HFFc6 (cell line): ENCODE measurements around the gene SGK2. TPM values are rescaled to one million over a fixed set of nuclear protein-coding genes. Genes with fewer than 3 reads are reported as not detected.

ENCODE experiments used
- DNase-seq: peaks from one replicate; pipeline ENCODE4 v3.0.0-alpha.2; 2018
- H3K27ac Mint-ChIP-seq: 2 replicates; pipeline ENCODE4 v1.8.0; 2020; ENCODE audit warnings: mild to moderate bottlenecking, mixed read lengths
- H3K27me3 Mint-ChIP-seq: 2 replicates; pipeline ENCODE4 v1.8.0; 2021; ENCODE audit warnings: mild to moderate bottlenecking, moderate library complexity, mixed read lengths; ENCODE audit not compliant: insufficient read depth
- H3K36me3 Mint-ChIP-seq: 2 replicates; pipeline ENCODE4 v1.8.0; 2021; ENCODE audit warnings: low read depth, mixed read lengths
- H3K4me1 Mint-ChIP-seq: 2 replicates; pipeline ENCODE4 v1.8.0; 2020; ENCODE audit warnings: low read depth, mixed read lengths
- H3K4me3 Mint-ChIP-seq: 2 replicates; pipeline ENCODE4 v1.8.0; 2020; ENCODE audit warnings: mild to moderate bottlenecking, moderate library complexity, mixed read lengths
- H3K9me3 Mint-ChIP-seq: 2 replicates; pipeline ENCODE4 v1.8.0; 2020; ENCODE audit warnings: mild to moderate bottlenecking, mixed read lengths
- CTCF ChIP-seq: fragments of 200-600 bp; sonication (generic); IDR thresholded peaks from 2 replicates; pipeline ENCODE4 v1.5.0; 2021; ENCODE audit warnings: antibody characterized with exemption, mild to moderate bottlenecking
- total RNA-seq, 6 experiments: library from RNA; stranded (reverse); fragmentation: NEBNext Ultra II Directional; extraction: Animal tissue kit (Norgen Biotek cat#: 25700); gene quantifications; 2 replicates in 1 of 6; 3 replicates in 5 of 6; pipeline ENCODE4 v1.2.3, GENCODE V29; 2021

SGK2 gene
- total RNA-seq, 6 experiments from 2014 or later, result 0.09 TPM; not detected in 5

GRCh38 chr20:43568706-43569105 lies 9.9 kb downstream of the SGK2 start:
- peaks cover 29% of the 10 kb centered on the region for H3K27me3 Mint-ChIP-seq
- no peak overlapping the region for H3K4me3 Mint-ChIP-seq
- H3K36me3 Mint-ChIP-seq, result no peaks in the 10 kb centered on the region
- no peak for TF ChIP-seq CTCF
- no peaks in the 10 kb centered on the region for H3K9me3 Mint-ChIP-seq
- H3K27ac Mint-ChIP-seq, result no peak overlapping the region
- no peaks in the 10 kb centered on the region for H3K4me1 Mint-ChIP-seq
- no peak for DNase-seq

DNA sequence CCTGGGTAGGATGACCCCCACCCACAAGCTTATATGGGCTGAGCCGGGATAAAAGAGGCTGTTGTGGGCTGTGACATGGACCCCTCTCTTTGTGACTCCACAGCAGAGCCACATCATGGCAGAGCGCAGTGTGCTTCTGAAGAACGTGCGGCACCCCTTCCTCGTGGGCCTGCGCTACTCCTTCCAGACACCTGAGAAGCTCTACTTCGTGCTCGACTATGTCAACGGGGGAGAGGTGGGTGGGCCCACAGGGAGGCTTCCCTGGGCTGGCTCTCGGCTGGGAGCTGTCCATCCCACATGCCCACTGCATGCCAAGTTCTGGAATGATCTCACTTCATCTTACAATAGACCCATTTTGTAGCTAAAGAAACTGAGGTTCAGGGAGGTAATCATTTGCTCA lies 10.5 kb downstream of the SGK2 start:
- Mint-ChIP-seq H3K4me1 (no peaks in the 10 kb centered on the region), H3K4me3 (no peak overlapping the region), H3K27ac (no peak overlapping the region), H3K9me3 (no peaks in the 10 kb centered on the region), H3K27me3 (peaks cover 32% of the 10 kb centered on the region), H3K36me3 (no peaks in the 10 kb centered on the region)
- DNase-seq, result no peak
- TF ChIP-seq CTCF, result no peak

DNA sequence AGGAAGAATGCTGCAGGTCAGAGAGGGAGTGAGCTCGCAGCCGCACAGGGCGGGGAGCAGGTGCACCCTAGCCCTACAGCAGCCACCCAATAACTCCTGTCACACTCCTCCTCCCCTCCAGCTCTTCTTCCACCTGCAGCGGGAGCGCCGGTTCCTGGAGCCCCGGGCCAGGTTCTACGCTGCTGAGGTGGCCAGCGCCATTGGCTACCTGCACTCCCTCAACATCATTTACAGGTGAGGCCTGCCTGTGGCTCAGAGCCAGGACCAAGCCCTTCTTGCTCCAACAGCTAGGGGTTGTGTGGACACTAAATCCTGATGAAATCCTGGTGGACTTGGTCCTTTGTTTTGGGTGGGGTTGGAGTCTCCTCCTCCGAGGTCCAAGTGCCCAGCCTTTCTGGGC lies 11.7 kb downstream of the SGK2 start:
- Mint-ChIP-seq H3K27me3 (peaks cover 32% of the 10 kb centered on the region), H3K27ac (no peak overlapping the region), H3K9me3 (no peaks in the 10 kb centered on the region), H3K36me3 (no peaks in the 10 kb centered on the region), H3K4me3 (no peak overlapping the region), H3K4me1 (no peaks in the 10 kb centered on the region)
- no peak for DNase-seq
- TF ChIP-seq CTCF, result no peak

DNA sequence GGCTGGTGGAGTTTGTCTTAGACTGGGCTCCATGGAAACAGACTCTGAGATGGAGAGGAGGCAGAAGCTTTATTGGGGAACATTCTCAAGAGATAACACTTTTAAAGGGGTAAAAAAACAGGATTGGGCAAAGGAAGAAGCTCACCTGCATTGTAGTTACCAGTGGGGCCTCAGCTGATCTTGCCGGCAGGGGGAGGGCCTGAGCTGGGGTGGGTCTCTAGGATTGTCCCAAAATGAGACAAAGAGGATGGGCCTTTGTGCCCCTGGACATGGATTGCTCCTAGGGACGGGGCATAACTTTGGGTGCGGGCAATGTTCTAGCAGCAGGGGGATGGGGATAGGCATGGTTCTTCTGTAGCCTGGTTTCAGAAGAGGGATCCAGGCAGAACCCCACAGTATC lies 12.5 kb downstream of the SGK2 start:
- Mint-ChIP-seq H3K4me3 (no peak overlapping the region), H3K27ac (no peak overlapping the region), H3K9me3 (no peaks in the 10 kb centered on the region), H3K27me3 (peaks cover 38% of the 10 kb centered on the region), H3K4me1 (no peaks in the 10 kb centered on the region), H3K36me3 (no peaks in the 10 kb centered on the region)
- 0 out of 2 replicates have a peak, but pooled peaks have one; percentile 23 for TF ChIP-seq CTCF
- no peak for DNase-seq

- H3K36me3 Mint-ChIP-seq, result no peaks in the 10 kb centered on the region
- H3K9me3 Mint-ChIP-seq, result no peaks in the 10 kb centered on the region
- no peak overlapping the region for H3K4me3 Mint-ChIP-seq
- no peak overlapping the region for H3K27ac Mint-ChIP-seq
- peaks cover 36% of the 10 kb centered on the region for H3K27me3 Mint-ChIP-seq
- H3K4me1 Mint-ChIP-seq, result no peaks in the 10 kb centered on the region
- DNase-seq, result no peak
- TF ChIP-seq CTCF, result no peak
Measured at GRCh38 chr20:43571771-43572170, 12.9 kb downstream of the SGK2 start.

- no peak overlapping the region for H3K4me3 Mint-ChIP-seq
- H3K27me3 Mint-ChIP-seq, result peaks cover 32% of the 10 kb centered on the region
- H3K9me3 Mint-ChIP-seq, result no peaks in the 10 kb centered on the region
- no peaks in the 10 kb centered on the region for H3K36me3 Mint-ChIP-seq
- no peaks in the 10 kb centered on the region for H3K4me1 Mint-ChIP-seq
- no peak for TF ChIP-seq CTCF
- H3K27ac Mint-ChIP-seq, result no peak overlapping the region
- no peak for DNase-seq
Measured at GRCh38 chr20:43572891-43573290, 14.1 kb downstream of the SGK2 start.
